K562 (cell line): ENCODE measurements around the gene CYB561A3. TPM values are rescaled to one million over a fixed set of nuclear protein-coding genes. Genes with fewer than 3 reads are reported as not detected.

Experiments
- BCOR ChIP-seq: fragments of 450-650 bp; IDR thresholded peaks from 2 replicates; pipeline ENCODE4 v1.6.1; 2016
- CBFB ChIP-seq: sonication (generic); formaldehyde crosslinking; IDR thresholded peaks from 2 replicates; pipeline ENCODE4 v1.4.0; 2020; ENCODE audit warnings: mild to moderate bottlenecking, missing genetic modification reagents
- CTCF ChIP-seq, 3 experiments: IDR thresholded peaks in 2 of 3; conservative IDR thresholded peaks in 1 of 3; 2 replicates each; pipeline ENCODE4 v1.5.1; 2011 to 2012; ENCODE audit warnings: low read length in 3 of 3, mild to moderate bottlenecking in 3 of 3, control low read depth in 2 of 3, improper control_type of control experiment in 1 of 3, inconsistent platforms in 1 of 3, low read depth in 1 of 3, mixed read lengths in 1 of 3, moderate library complexity in 1 of 3; ENCODE audit not compliant: insufficient read depth in 2 of 3
- DDX20 ChIP-seq: fragments of 450-650 bp; IDR thresholded peaks from 2 replicates; pipeline ENCODE4 v1.6.1; 2016; ENCODE audit warnings: missing genetic modification characterization, low read depth, mild to moderate bottlenecking, missing compliant biosample characterization, moderate library complexity
- DIDO1 ChIP-seq: fragments of 450-650 bp; IDR thresholded peaks from 2 replicates; pipeline ENCODE4 v1.6.1; 2016; ENCODE audit warnings: low read depth, missing biosample characterization, missing genetic modification characterization
- EGR1 ChIP-seq: fragments of 450-650 bp; conservative IDR thresholded peaks from 2 replicates; pipeline ENCODE4 v1.6.1; 2017; ENCODE audit warnings: mild to moderate bottlenecking
- HDAC2 ChIP-seq: fragments of 450-650 bp; IDR thresholded peaks from 2 replicates; pipeline ENCODE4 v1.6.1; 2016; ENCODE audit warnings: mild to moderate bottlenecking
- NFXL1 ChIP-seq: fragments of 450-650 bp; formaldehyde crosslinking; IDR thresholded peaks from 2 replicates; pipeline ENCODE4 v1.4.0; 2021; ENCODE audit warnings: mild to moderate bottlenecking
- POLR3G ChIP-seq: IDR thresholded peaks from 2 replicates; pipeline ENCODE4 v1.6.1; 2011; ENCODE audit not compliant: insufficient read length, insufficient replicate concordance; ENCODE audit errors: extremely low read depth
- STAT5A ChIP-seq: IDR thresholded peaks from 2 replicates; pipeline ENCODE4 v1.6.1; 2012; ENCODE audit warnings: low read length, inconsistent platforms, borderline replicate concordance
- THAP12 ChIP-seq: fragments of 250-450 bp; sonication (Bioruptor Pico); IDR thresholded peaks from 2 replicates; pipeline ENCODE4 v1.9.0; 2021; ENCODE audit warnings: mild to moderate bottlenecking, inconsistent platforms
- THRAP3 ChIP-seq: fragments of 450-650 bp; IDR thresholded peaks from 2 replicates; pipeline ENCODE4 v1.6.1; 2016; ENCODE audit warnings: mild to moderate bottlenecking, inconsistent platforms, borderline replicate concordance
- ZBTB2 ChIP-seq: fragments of 450-650 bp; IDR thresholded peaks from 2 replicates; pipeline ENCODE4 v1.6.1; 2016; ENCODE audit warnings: antibody characterized with exemption
- ZBTB34 ChIP-seq: fragments of 250-450 bp; sonication (Bioruptor Pico); IDR thresholded peaks from 2 replicates; pipeline ENCODE4 v1.8.0; 2021; ENCODE audit warnings: mild to moderate bottlenecking, moderate library complexity
- ZNF395 ChIP-seq: fragments of 200-800 bp; sonication (Bioruptor generic); IDR thresholded peaks from 2 replicates; pipeline ENCODE4 v1.6.1; 2017; ENCODE audit warnings: missing genetic modification characterization, missing compliant biosample characterization
- ZNF408 ChIP-seq: fragments of 250-450 bp; sonication (Bioruptor Pico); IDR thresholded peaks from 2 replicates; pipeline ENCODE4 v1.4.0; 2020; ENCODE audit warnings: low read depth, mild to moderate bottlenecking, moderate library complexity
- ZNF431 ChIP-seq: sonication (generic); formaldehyde crosslinking; IDR thresholded peaks from 2 replicates; pipeline ENCODE4 v1.8.0; 2022; ENCODE audit warnings: mild to moderate bottlenecking, missing genetic modification reagents
- ZNF586 ChIP-seq: fragments of 450-650 bp; formaldehyde crosslinking; conservative IDR thresholded peaks from 2 replicates; pipeline ENCODE4 v1.4.0; 2020; ENCODE audit warnings: mild to moderate bottlenecking, moderate library complexity
- ZNF766 ChIP-seq: fragments of 200-800 bp; sonication (Bioruptor generic); conservative IDR thresholded peaks from 2 replicates; pipeline ENCODE4 v1.6.1; 2016; ENCODE audit warnings: missing genetic modification characterization, missing compliant biosample characterization
- polyA plus RNA-seq, 8 experiments: library from polyadenylated mRNA; depleted of rRNA in 4 of 8; stranded (reverse) in 5 of 8; unstranded in 3 of 8; fragments of >200 nt; fragmentation: Nextera tagmentation in 2 of 8; fragmentation: Illumina TruSeq in 1 of 8; extraction: Ambion mirVana in 2 of 8; extraction: Trizol in 1 of 8; gene quantifications; 2 replicates each; pipeline versions ENCODE4 v1.2.1 to v1.2.3, GENCODE V29; 2011 to 2014; ENCODE audit warnings: inconsistent platforms in 1 of 8, missing spikeins in 1 of 8
- total RNA-seq, 7 experiments: library from RNA; depleted of rRNA in 6 of 7; stranded (reverse); fragments of >200 nt in 6 of 7; fragmentation: Illumina TruSeq in 2 of 7; extraction: Trizol in 2 of 7; gene quantifications; 2 replicates each; pipeline versions ENCODE4 v1.2.1 to v1.2.3, GENCODE V29; 2011 to 2021; ENCODE audit warnings: low replicate concordance in 1 of 7

Gene CYB561A3
- total and polyA plus RNA-seq, 9 of the 15 experiments (the other 6 are each of a cell fraction or from before 2014, with no cell fraction given), result 29.2 to 78.9 (median 37.9) TPM

- TF ChIP-seq ZNF395 (CRISPR knock-in tag) (no peak), CTCF (IDR thresholded peaks at IDR 0.05 in 2 of 3, conservative IDR thresholded peaks at IDR 0.05 in 1 of 3; ENCODE audit: insufficient read depth in 2 of 3, low read depth in 1 of 3, low read length in 3 of 3) (no peak), ZBTB34 (CRISPR knock-in tag) (no peak), ZNF766 (CRISPR knock-in tag) (0 out of 2 replicates have a peak, but pooled peaks have one; percentile 57), ZNF586 (CRISPR knock-in tag) (no peak), STAT5A (peak; percentile 87), BCOR (peak; percentile 61; the same call in 1 of the 2 replicates), NFXL1 (CRISPR knock-in tag) (no peak), THAP12 (CRISPR knock-in tag) (peak; percentile 17; the same call in 1 of the 2 replicates), CBFB (0 out of 2 replicates have a peak, but pooled peaks have one; percentile 40), EGR1 (peak; percentile 99), HDAC2 (peak; percentile 63; the same call in 1 of the 2 replicates), DDX20 (no peak), ZNF431 (CRISPR knock-in tag) (no peak), ZBTB2 (peak; percentile 88), ZNF408 (no peak), POLR3G (no peak), DIDO1 (tag) (no peak), THRAP3 (no peak)
Measured at GRCh38 chr11:61342207-61342803, 19.4 kb downstream of the CYB561A3 start (continued).
